Left renal pelvis (tissue), 4 donors: Measurements from ENCODE around the gene DPH7. TPM values are rescaled to one million over a fixed set of nuclear protein-coding genes. Genes with fewer than 3 reads are reported as not detected.
"Not testable (repeated sequence)": the region's sequence is repeated elsewhere in the genome, so short reads cannot be mapped to it uniquely, and the experiment has no call there.

Experiments used
- DNase-seq, 4 donors: peaks; one replicate each; pipeline ENCODE4 v3.0.0-alpha.2; 2013; ENCODE audit warnings: low read depth in 4 of 4, low spot score in 3 of 4
- polyA plus RNA-seq, 4 donors: library from polyadenylated mRNA; unstranded; fragments of 120-200 nt; gene quantifications; one replicate each; pipeline ENCODE4 v1.2.1, GENCODE V29; 2013; ENCODE audit not compliant: insufficient read length in 4 of 4

Gene DPH7
- polyA plus RNA-seq, 4 donors: 35.3 to 69.8 (median 41.6) TPM

DNA sequence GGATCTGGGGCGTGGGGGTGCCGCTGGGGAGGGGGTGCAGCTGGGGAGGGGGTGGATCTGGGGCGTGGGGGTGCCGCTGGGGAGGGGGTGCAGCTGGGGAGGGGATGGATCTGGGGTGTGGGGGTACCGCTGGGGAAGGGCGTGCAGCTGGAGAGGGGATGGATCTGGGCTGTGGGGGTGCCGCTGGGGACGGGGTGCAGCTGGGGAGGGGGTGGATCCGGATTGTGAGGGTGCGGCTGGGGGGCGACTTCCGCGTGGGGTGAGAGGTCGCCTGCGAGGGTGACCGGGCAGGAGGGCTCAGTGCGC, 27.8 kb downstream of the DPH7 start:
- not testable (repeated sequence) for DNase-seq

DNA sequence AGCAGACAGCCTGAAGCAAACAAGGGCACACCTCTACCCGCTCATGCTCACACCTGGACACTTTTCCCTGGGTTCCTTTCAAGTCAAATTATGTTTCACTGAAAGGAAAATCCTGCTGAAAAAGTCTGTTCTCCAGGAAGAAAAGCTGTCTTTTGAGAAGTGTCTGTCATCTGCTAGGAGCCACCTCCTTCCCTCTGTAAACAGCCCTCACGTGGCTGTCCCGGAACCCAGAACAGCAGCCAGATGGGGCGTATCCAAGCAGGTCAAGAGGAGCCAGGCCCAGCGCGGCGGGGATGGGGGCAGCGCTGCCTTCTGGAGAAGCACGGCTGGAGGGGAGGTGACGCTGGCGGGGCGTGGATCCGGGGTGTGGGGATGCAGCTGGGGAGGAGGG, 28.5 kb downstream of the DPH7 start, which contains the start of gene PNPLA7:
Gene PNPLA7 (minus strand): TSS at position 172 of the 391 bp plus-strand sequence. CDS start 205 bp downstream, outside the sequence.
- peak; percentile 68 to 74 (median 73) for DNase-seq

DNA sequence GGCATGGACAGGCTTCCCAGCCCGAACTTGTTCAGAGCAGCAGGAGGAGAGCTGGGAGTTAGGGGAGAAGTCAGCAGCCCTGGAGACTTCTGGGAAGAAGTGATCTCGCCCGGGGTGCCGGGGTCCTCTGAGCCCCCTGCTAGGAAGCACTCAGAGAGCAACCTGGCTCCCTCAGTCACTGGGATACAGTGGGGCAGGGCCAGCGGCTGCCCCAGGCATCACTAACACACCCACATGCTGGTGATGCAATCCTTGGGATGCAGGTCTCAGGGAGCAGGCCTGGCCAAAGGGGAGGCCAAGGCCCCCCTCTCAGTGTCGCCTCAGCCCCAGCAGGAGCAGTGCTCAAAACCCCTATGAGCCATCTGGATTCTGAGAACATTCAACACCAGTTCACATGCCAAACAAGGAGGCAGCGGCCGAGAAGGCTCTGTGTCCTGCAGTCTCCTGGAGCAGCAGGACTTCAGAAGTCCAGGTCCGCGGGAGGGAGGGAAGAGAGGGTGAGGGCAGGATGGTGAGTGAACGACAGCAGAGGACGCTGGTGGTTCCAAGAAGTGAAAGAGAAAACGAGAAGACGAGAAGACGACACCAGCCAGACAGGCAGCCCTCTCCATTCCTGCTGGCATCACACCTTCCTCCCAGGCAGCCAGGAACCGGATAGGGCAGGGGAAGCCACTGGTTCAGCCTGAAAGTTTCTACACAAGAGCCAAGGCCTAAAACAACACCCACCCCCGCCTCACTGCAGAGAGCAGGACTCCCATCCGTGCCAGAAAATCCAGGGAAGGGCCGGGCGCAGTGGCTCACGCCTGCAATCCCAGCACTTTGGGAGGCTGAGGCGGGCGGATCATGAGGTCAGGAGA, 30.8 kb downstream of the DPH7 start:
- DNase-seq: no peak

DNA sequence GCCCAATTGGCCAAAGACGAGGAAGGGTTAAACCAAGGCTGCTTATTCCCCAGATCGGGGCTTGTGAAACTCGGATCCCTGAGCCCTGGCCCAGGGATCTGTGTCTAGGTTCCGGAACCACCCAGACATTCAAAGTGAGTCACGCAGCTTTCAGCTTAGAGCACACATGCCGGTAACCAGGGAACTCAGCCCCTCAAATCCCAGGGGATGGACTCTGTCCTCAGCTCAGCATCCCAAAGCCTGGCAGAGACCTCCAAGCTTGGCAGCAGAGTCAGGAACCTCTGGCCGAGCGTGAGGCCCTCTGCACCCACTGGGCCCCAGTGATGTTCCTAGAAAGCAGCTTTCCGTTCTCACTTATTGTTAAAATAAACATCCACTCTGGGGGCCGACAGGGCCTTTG, 33.6 kb downstream of the DPH7 start:
- DNase-seq: no peak

DNA sequence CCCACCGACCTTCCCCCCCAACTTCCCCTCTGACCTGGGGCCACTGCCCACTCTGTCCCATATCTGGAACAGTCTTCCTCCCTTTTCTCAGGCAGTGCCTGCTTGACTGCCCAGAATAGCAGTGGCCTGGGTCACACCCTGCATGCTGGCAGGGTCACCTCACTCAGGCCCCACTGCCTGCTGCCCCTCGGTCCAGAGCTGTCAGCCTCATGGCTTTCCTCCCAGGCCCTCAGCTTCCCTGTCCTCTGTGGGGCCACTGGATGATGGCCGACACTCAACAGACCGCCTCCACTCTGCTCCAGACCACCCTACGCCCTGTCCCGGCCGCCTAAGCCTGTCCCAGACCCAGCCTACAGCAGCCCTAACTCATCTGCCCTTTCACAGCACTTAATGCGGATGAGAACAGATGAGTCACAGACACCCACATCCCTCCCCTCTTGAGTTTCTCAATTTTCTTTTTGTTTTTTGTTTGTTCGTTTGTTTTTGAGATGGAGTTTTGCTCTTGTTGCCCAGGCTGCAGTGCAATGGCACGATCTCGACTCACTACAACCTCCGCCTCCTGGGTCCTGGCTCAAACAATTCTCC, 34.5 kb downstream of the DPH7 start:
- DNase-seq: no peak

DNA sequence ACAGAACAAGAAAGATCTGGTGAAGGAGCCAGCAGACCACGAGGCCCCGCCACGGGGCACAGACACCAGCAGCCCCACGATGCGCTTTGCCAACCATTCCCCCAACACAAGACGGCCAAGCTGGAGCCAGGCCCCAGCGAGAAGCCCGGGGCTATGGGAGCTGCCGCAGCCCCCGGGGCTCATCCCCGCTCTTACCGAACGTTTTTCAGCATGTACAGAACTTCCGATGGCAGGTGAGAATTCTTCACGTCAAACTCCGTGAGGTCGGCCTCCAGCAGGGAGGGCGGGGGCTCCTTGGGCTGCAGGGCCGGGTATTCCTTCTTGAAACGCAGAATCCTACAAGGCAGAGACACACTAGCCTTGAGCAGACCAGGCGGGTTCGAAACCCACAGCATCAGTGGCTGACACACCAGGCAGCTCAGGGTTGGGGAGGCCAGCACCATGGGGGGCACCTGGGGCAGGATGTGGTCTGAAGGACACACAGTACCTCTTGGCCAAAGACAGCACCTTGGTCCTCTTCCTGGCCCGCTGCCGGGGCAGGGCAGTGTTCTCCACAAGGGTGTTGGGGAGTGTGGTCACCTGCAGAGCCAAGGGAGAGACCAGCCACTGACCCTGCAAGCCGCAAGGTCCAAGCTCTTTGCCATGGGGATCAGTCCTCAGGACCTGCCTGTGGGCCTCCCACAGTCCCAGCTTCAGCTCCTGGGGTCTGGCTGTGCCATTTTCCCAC, 35.3 kb downstream of the DPH7 start:
- DNase-seq: no peak

DNA sequence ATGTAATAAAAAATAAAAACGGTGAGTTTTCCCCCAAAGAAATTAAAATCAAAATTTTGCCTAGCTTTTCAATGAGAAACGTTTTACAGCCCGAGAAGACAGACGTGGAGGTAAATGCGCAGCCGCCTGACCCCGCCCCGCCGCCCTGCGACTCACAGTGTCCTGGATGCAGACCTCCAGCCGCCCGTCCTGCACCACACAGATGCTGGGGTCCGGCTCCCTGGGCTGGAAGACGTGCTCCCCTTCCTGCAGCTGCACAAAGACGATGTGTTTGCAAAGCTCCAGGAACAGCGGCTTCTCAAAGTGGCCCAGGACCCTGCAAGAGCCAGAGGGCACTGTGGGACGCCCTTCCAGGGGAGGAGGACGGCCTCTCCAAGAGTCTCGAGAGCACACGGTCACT, 36.2 kb downstream of the DPH7 start:
- DNase-seq: no peak

DNA sequence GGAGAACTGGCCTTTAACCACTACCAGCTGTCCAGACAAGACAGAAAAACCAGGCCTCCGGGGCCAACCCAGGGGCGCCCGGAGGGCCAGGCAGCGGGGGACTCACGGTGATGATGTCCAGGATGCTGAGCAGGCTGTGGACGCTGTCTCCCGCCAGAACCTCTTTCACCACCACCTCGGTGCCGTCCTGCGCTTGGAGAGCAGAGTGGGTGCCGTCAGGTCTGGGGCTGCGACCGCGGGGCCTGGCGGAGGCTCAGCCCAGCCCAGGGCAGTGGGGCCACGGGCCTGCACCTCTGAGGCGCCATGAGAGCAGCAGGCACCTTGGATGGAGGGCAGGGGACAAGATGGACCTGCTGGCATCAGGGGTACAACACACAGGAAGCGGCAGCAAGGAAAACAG, 38.2 kb downstream of the DPH7 start:
- DNase-seq: no peak

DNA sequence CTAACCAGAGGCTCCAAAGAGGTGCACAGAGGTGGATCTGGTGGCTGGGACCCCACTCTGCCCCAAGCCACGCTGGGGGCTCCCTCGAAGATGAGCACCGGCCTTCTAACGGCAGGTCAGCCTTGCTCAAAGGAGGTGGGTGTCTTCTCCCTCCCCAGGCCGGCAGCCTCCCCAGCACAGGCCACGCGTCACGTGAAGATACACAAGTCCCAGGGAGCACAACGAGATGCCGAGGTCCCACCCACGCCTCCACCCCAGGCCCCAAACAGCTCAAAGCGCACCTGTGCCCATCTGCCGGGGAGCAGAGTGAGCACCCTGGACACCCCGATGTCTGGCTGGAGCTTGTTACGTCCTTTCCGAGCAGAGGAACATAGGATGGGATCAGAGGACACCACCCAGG, 40.7 kb downstream of the DPH7 start:
- DNase-seq: no peak

DNA sequence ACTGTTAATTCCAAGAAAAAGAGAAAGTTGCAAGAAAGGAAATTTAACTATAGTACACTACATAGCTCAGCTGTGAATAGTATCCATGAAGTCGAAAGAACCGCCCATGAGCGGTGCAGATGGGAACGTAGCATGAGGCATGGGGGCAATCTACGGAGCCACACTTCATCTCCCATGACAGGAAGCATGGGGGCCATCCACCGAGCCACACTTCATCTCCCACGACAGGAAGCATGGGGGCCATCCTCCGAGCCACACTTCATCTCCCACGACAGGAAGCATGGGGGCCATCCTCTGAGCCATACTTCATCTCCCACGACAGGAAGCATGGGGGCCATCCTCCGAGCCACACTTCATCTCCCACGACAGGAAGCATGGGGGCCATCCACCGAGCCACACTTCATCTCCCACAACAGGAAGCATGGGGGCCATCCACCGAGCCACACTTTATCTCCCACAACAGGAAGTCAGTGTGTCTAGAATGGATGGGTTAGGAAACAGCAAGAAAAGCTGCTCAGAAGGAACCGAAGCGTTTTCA, 42.1 kb downstream of the DPH7 start:
- DNase-seq: not testable (repeated sequence)

DNA sequence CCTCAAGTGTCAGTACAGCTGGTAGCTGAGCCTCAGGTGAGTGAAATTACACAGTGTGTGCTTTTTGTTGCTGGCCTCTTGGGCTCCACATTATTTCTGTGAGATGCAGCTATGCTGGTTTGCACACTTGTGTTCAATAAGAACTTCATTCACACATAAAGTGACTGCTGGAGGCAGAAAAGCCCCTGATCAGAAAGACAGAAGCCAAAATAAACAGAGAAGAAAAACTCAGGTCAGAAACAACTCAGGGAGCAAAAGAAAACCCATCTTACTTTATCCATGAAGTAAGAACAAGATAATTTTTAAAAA, 43.7 kb downstream of the DPH7 start:
- no peak for DNase-seq

DNA sequence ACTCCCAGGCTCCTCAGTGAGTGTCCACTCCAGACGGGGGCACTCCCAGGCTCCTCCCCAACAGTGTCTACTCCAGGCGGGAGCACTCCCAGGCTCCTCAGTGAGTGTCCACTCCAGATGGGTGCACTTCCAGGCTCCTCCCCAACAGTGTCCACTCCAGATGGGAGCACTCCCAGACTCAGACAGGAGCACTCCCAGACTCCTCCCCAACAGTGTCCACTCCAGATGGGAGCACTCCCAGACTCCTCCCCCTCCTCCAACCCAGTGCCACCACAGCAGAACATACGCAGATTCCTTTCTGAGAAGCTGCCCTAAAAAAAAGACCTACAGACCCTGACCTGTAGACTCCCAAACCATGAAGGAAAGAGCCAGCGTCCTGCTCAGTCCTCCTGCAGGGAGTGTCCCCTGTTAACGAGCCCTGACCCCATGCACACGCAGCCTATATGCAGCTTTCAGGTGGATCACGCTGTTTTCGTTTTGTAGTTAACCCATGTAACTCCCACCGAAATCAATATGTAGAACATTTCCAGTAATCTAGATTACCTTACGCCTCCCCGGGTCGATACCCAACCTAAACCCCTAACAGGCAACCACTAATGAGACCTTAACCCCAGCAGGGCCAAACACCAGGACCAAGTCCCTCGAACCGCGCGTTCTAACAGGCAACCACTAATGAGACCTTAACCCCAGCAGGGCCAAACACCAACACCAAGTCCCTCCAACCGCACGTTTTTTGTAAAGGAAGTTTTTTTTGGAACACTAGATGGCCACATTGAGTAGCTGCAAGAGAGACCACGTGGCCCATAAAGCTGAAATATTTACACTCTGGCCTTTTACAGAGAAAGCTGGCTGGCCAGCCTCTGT, 44.2 kb downstream of the DPH7 start:
- peak in 2 of 4 donors; percentile 52 to 65 for DNase-seq

DNA sequence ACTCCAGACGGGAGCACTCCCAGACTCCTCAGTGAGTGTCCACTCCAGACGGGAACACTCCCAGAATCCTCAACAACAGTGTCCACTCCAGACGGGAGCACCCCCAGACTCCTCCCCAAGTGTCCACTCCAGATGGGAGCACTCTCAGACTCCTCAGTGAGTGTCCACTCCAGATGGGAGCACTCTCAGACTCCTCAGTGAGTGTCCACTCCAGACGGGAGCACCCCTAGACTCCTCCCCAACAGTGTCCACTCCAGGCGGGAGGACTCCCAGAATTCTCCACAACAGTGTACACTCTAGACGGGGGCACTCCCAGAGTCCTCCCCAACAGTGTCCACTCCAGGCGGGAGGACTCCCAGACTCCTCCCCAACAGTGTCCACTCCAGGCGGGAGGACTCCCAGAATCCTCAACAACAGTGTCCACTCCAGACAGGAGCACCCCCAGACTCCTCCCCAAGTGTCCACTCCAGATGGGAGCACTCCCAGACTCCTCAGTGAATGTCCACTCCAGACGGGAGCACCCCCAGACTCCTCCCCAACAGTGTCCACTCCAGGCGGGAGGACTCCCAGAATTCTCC, 45.7 kb downstream of the DPH7 start:
- not testable (repeated sequence) for DNase-seq

DNA sequence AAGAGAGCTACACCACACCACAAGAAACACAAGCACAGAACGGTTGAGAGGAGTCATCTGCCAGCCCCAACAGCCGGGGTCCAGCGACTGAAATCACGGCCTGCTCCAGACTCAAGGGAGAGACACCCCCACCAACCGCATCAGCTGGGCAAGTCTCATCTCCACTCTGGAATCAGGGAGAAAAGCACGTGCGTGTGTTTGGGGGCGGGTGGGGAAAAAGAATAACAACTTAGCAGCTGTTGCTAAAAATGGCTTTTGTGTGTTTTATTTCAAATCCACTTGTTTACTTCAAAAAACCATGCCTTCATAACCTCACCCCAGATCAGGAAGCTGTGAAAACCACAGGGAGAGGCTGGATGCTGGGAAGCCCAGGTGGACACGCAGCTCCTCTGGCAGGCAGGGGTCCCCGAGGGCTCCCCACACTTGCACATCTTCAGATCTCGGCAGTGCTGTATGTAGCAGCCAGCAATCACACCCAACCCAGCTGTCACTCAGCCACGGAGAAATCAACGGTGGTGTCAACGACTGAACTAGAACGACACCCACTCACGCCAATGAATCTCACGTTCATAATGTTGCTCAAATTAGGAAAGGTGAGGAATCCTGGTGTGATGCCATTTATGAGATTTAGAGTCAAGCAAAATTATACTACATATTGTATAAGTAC, 47.5 kb downstream of the DPH7 start:
- DNase-seq: no peak

DNA sequence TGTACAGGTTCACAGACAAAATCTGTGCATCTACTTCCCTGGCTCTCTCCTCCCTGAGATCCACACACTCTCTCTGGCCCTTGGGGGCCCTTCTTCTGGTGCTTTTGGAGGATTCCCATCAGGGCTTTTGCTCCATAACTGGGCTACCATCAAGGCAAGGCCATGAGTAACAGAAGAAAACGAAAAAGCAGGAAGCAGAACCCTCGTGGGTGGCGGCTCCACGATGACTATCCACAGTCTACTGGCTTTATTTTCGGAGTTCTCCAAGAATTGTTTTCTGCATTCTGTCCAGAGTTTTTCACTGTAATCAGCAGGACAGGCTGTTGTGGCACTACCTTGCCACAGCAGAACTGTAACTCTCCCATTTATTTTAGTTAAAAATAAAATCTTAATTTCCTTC, 48.4 kb downstream of the DPH7 start:
- no peak for DNase-seq

DNA sequence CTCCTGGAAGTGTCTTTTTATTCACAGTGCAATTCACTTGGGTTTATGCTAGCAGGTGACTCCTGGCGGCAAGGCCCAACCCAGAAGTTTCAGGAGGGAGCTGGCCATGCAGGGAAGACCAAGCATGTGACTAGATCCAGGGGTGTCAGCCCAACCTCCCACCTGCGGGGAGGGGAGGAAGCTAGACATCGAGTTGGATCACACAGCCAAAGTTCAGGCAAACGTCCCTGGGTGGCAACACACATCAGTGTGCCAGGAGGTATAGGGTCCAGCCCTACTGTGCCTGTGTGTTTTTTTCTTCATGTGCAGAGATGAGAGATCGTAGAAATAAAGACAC, 53.8 kb downstream of the DPH7 start:
- DNase-seq: no peak

DNA sequence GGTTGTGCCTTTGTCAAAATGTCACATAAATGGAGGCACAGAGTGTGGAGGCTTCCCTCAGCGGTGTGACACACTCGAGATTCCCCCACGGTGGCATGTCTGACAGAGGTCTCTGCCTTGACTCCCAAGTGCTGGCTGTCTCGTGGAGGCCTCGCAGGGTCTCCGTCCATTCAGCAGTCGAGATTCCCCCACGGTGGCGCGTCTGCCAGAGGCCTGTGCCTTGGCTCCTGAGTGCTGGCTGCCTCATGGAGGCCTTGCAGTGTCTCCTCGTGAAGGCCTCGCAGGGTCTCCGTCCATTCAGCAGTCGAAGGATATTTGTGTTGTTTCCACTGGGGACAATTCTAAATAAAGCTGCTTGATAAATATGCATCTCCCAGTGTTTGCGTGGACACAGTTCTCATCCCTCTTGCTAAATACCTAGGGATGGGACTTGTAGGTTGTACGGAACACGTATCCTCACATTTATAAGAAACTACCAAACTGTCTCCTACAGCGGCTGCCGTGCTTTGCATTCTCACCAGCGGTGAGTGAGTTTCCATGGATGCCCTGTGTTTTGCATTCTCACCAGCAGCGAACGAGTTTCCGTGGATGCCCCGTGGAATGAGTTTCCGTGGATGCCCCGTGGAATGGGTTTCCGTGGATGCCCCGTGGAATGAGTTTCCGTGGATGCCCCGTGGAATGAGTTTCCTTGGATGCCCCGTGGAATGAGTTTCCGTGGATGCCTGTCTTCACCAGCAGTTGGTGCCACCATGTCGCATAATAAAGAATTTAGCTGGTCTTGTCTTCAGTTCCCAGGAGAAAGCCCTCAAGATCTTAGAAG, 54.4 kb downstream of the DPH7 start:
- DNase-seq: no peak

DNA sequence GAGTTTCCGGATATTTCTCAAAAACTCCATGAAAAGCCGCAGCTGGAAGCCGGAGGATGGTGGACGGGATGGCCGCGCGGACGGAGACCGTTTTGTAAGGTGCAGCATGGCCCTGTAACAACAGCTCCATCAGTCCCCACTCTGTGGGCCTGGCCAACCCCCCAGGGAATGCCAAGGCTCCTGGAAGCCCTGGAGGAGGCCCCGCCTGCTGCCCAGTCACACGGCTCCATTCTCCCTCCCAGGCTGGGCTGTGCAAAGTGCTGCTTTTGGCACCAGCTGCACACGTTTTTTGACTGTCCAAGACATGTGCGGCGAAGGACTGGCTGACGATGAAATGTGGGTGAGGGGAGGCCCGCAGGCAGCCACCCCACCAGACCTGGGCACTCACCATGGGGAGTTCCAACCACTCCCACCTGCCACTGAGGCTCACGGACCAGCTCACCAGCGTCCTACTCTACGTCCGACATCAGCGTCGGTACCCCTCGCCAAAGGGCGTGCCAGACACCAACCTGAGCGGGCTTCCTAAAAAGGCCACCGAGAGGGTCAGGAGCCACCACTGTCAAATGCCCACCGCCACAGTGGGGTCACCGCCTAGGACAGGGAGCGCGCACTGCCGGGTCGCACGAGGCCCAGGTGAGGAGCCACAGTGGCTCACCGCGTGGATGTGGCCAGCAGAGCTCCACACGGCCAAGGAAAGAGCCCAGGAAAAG, 55.8 kb downstream of the DPH7 start:
- DNase-seq: no peak
